Smooth muscle cell (in vitro differentiated cells): ENCODE measurements around the gene PCDHB5. TPM values are rescaled to one million over a fixed set of nuclear protein-coding genes. Genes with fewer than 3 reads are reported as not detected.
"Not testable (repeated sequence)": the region's sequence is repeated elsewhere in the genome, so short reads cannot be mapped to it uniquely, and the experiment has no call there.

Experiments
- DNase-seq: peaks from one replicate; lab custom pipeline; 2025; ENCODE audit not compliant: unreplicated experiment; lab: John Stamatoyannopoulos, UW
- H2AFZ ChIP-seq: fragments of 200-600 bp; sonication (generic); 2 replicates; pipeline ENCODE4 v1.6.0; 2016; ENCODE audit warnings: antibody characterized with exemption, low read depth, mild to moderate bottlenecking
- H3F3A ChIP-seq: fragments of 200-600 bp; sonication (generic); 2 replicates; pipeline ENCODE4 v1.6.0; 2017; ENCODE audit warnings: antibody characterized with exemption, low read depth
- H3K27ac ChIP-seq: fragments of 200-600 bp; sonication (generic); 2 replicates; pipeline ENCODE4 v1.5.1; 2016; ENCODE audit warnings: low read depth, mild to moderate bottlenecking
- H3K27me3 ChIP-seq: fragments of 200-600 bp; sonication (generic); 2 replicates; pipeline ENCODE4 v1.6.1; 2016; ENCODE audit warnings: low read depth, mild to moderate bottlenecking
- H3K36me3 ChIP-seq: fragments of 200-600 bp; sonication (generic); 2 replicates; pipeline ENCODE4 v1.5.1; 2016; ENCODE audit warnings: low read depth
- H3K4me1 ChIP-seq: fragments of 200-600 bp; sonication (generic); 2 replicates; pipeline ENCODE4 v1.5.1; 2016; ENCODE audit warnings: low read depth
- H3K4me2 ChIP-seq: fragments of 200-600 bp; sonication (generic); 2 replicates; pipeline ENCODE4 v1.6.0; 2016; ENCODE audit warnings: mild to moderate bottlenecking
- H3K4me3 ChIP-seq: fragments of 200-600 bp; sonication (generic); 2 replicates; pipeline ENCODE4 v1.5.1; 2016; ENCODE audit warnings: mild to moderate bottlenecking
- H3K79me2 ChIP-seq: fragments of 200-600 bp; sonication (generic); 2 replicates; pipeline ENCODE4 v1.6.0; 2016; ENCODE audit warnings: low read depth, mild to moderate bottlenecking
- H3K9ac ChIP-seq: fragments of 200-600 bp; sonication (generic); 2 replicates; pipeline ENCODE4 v1.6.0; 2016; ENCODE audit warnings: low read depth
- H3K9me3 ChIP-seq: fragments of 200-600 bp; sonication (generic); replicated peaks from 2 replicates; pipeline ENCODE4 v1.5.1; 2016; ENCODE audit warnings: low read depth
- H4K20me1 ChIP-seq: fragments of 200-600 bp; sonication (generic); 2 replicates; pipeline ENCODE4 v1.6.0; 2016; ENCODE audit warnings: low read depth
- WGBS: methylation state at CpG from one replicate; pipeline ENCODE4 v1.1.7; 2016; ENCODE audit warnings: low lambda C conversion rate; 5-methylcytosine and 5-hydroxymethylcytosine counted together
- polyA plus RNA-seq: library from polyadenylated mRNA; unstranded; fragments of >200 nt; fragmentation: Nextera tagmentation; extraction: Ambion mirVana; gene quantifications from 2 replicates; pipeline ENCODE4 v1.2.1, GENCODE V29; 2016
- total RNA-seq: library from RNA; depleted of rRNA; stranded (reverse); fragments of >200 nt; gene quantifications from 2 replicates; pipeline ENCODE4 v1.2.3, GENCODE V29; 2014
- TF ChIP-seq, protein P1 (sequence below): fragments of 200-600 bp; sonication (generic); IDR thresholded peaks from 2 replicates; pipeline ENCODE4 v1.5.1; 2017; ENCODE audit warnings: borderline replicate concordance, mild to moderate bottlenecking, antibody characterized with exemption; ENCODE audit not compliant: insufficient read depth, poor library complexity, severe bottlenecking

The PCDHB5 gene
- total and polyA plus RNA-seq, 2 experiments from 2014 or later, result 9.7 to 12.0 TPM

DNA sequence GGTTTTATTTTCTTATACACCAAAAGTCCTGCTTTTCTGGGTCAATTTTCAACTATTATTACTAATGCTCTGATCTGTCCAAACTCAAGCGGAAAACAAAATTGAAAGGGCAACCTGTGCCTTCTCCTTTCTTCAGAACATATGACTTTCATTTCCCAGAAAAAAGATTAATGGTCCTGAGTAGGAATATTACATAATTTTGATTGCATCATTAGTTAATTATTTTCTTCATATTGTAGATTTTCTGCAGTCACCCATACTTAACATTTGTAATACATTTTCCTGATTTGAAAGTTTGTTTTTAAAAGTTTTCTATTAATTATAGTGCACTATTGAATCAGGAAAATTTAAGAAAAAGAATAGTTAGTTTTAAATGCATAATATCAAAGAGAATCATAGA, 40.9 kb downstream of the PCDHB5 start:
- 95% methylated on average over 1 of the region's 1 CpG for WGBS
- Histone ChIP-seq H2AFZ (no peak overlapping the region), H3K4me3 (no peak overlapping the region), H3K4me2 (no peak overlapping the region), H4K20me1 (no peaks in the 10 kb centered on the region), H3K36me3 (no peaks in the 10 kb centered on the region), H3K4me1 (no peaks in the 10 kb centered on the region), H3K9me3 (no peaks in the 10 kb centered on the region), H3K27ac (no peak overlapping the region), H3K79me2 (no peaks in the 10 kb centered on the region), H3K9ac (no peak overlapping the region), H3K27me3 (no peaks in the 10 kb centered on the region), H3F3A (no peaks in the 10 kb centered on the region)
- TF ChIP-seq, protein P1, sequence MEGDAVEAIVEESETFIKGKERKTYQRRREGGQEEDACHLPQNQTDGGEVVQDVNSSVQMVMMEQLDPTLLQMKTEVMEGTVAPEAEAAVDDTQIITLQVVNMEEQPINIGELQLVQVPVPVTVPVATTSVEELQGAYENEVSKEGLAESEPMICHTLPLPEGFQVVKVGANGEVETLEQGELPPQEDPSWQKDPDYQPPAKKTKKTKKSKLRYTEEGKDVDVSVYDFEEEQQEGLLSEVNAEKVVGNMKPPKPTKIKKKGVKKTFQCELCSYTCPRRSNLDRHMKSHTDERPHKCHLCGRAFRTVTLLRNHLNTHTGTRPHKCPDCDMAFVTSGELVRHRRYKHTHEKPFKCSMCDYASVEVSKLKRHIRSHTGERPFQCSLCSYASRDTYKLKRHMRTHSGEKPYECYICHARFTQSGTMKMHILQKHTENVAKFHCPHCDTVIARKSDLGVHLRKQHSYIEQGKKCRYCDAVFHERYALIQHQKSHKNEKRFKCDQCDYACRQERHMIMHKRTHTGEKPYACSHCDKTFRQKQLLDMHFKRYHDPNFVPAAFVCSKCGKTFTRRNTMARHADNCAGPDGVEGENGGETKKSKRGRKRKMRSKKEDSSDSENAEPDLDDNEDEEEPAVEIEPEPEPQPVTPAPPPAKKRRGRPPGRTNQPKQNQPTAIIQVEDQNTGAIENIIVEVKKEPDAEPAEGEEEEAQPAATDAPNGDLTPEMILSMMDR, result no peak
- DNase-seq, result no peak

DNA sequence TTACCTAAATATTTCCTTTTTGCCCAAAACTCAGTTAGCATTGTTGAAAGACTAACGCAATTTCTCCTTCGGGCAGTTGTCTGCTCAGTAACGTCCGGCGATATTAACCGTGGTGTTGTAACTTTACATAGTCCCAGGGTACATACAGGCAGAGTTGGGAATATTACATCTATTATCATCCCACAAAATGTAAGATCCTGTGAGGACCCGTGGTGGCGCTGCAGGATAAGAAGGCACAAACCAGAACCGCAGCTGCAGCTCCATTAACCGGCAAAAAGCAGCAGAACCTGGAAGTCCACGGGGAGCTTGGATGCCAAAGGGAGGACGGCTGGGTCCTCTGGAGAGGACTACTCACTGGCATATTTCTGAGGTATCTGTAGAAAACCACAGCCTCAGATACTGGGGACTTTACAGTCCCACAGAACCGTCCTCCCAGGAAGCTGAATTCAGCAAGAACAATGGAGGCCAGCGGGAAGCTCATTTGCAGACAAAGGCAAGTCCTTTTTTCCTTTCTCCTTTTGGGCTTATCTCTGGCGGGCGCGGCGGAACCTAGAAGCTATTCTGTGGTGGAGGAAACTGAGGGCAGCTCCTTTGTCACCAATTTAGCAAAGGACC, 42.7 kb downstream of the PCDHB5 start, which contains the start of gene PCDHB8:
Gene PCDHB8, plus strand, starts transcription at position 214 of the 615 bp plus-strand sequence. Its CDS starts 245 bp downstream, at position 459.
- not testable (repeated sequence) for H3K79me2 ChIP-seq, H3K27ac ChIP-seq, H3K9me3 ChIP-seq, H3F3A ChIP-seq, H3K4me3 ChIP-seq, H3K36me3 ChIP-seq, H3K27me3 ChIP-seq, DNase-seq, H4K20me1 ChIP-seq, H3K4me2 ChIP-seq, H3K4me1 ChIP-seq, H3K9ac ChIP-seq, H2AFZ ChIP-seq
- WGBS, result 65% methylated on average over 18 of the region's 18 CpGs

- not testable (repeated sequence) for H4K20me1 ChIP-seq, DNase-seq, H2AFZ ChIP-seq, H3K4me3 ChIP-seq, H3K9ac ChIP-seq, H3K79me2 ChIP-seq, H3K27me3 ChIP-seq, H3K9me3 ChIP-seq, H3K4me2 ChIP-seq, H3F3A ChIP-seq, H3K36me3 ChIP-seq, H3K27ac ChIP-seq, H3K4me1 ChIP-seq
- 97% methylated on average over 34 of the region's 39 CpGs for WGBS
Observed at GRCh38 chr5:141179371-141179770, 44.4 kb downstream of the PCDHB5 start.

GRCh38 chr5:141179876-141180275, 44.9 kb downstream of the PCDHB5 start:
- H3K27ac ChIP-seq, H2AFZ ChIP-seq, H3K9me3 ChIP-seq, H3K4me2 ChIP-seq, H3F3A ChIP-seq, H4K20me1 ChIP-seq, H3K4me1 ChIP-seq, H3K9ac ChIP-seq, DNase-seq, H3K79me2 ChIP-seq, H3K27me3 ChIP-seq, H3K4me3 ChIP-seq, H3K36me3 ChIP-seq: not testable (repeated sequence)
- 94% methylated on average over 27 of the region's 32 CpGs for WGBS

DNA sequence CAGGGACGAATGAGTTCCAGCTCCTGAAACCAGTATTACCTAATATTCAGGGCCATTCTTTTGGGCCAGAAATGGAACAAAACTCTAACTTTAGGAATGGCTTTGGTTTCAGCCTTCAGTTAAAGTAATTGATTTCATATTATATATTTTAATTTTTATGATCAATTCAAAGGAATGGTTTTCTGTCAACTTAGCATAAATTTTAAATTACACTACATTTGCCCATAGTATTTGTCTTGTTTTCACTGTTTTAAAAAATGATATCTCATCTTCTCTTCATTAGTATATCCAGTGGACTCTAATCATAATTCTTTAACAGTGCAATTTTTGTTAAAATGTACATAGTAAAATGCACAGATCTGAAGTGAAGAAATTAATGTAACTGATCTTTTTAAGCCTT, 45.3 kb downstream of the PCDHB5 start:
- 82% methylated on average over 1 of the region's 1 CpG for WGBS
- Histone ChIP-seq H3K9me3 (no peaks in the 10 kb centered on the region), H3K4me2 (no peak overlapping the region)

More for the DNA sequence above, 45.3 kb downstream of the PCDHB5 start:
- Histone ChIP-seq H2AFZ (no peak overlapping the region), H3K4me1 (no peaks in the 10 kb centered on the region), H4K20me1 (no peaks in the 10 kb centered on the region), H3K27me3 (no peaks in the 10 kb centered on the region), H3K4me3 (no peak overlapping the region), H3K79me2 (no peaks in the 10 kb centered on the region), H3K36me3 (no peaks in the 10 kb centered on the region), H3K9ac (no peak overlapping the region), H3F3A (no peaks in the 10 kb centered on the region), H3K27ac (no peak overlapping the region)
- TF ChIP-seq, protein P1, result no peak
- no peak for DNase-seq
